ENCODE measurements around the gene EHD4. TPM values are rescaled to one million over a fixed set of nuclear protein-coding genes. Genes with fewer than 3 reads are reported as not detected.

Gene EHD4
- total RNA-seq, 4 donors from 2014 or later, result 10.0 to 25.4 (median 20.3) TPM

- TF ChIP-seq POLR2A (IDR thresholded peaks at IDR 0.05), result no peak
- TF ChIP-seq POLR2AphosphoS5 (IDR thresholded peaks at IDR 0.05), result no peak
- no peak for TF ChIP-seq EP300 (IDR thresholded peaks at IDR 0.05)
- no peak for TF ChIP-seq CTCF (IDR thresholded peaks at IDR 0.05)
- no peak overlapping the region for H3K4me3 ChIP-seq
- H3K4me1 ChIP-seq, result peaks cover 0 to 74% (median 28%) of the 10 kb centered on the region in 3 donors
- peak overlapping the region in 3 of 4 donors; percentile 43 to 55 (median 50) for H3K27ac ChIP-seq
- no peaks in the 10 kb centered on the region for H3K9me3 ChIP-seq
- H3K27me3 ChIP-seq, result no peaks in the 10 kb centered on the region
- no peak for ATAC-seq
- H3K36me3 ChIP-seq, result peaks cover 0 to 9% of the 10 kb centered on the region in 2 donors
- WGBS, 2 donors (ENCODE audit: low coverage in 1 of 2), result 61 to 77% methylated on average over 4 to 9 of the region's 10 CpGs
These were observed 45.9 kb downstream of the EHD4 start for GRCh38 chr15:41926185-41927056.

- 78 to 86% methylated on average over 3 to 6 of the region's 7 CpGs for WGBS, 2 donors (ENCODE audit: low coverage in 1 of 2)
- TF ChIP-seq EP300 (IDR thresholded peaks at IDR 0.05) (no peak), POLR2A (IDR thresholded peaks at IDR 0.05) (no peak), POLR2AphosphoS5 (IDR thresholded peaks at IDR 0.05) (no peak), CTCF (IDR thresholded peaks at IDR 0.05) (no peak)
- Histone ChIP-seq H3K4me3 (no peak overlapping the region), H3K27me3 (no peaks in the 10 kb centered on the region), H3K27ac (no peak overlapping the region), H3K4me1 (peaks cover 0 to 74% (median 21%) of the 10 kb centered on the region in 3 donors), H3K36me3 (peaks cover 0 to 9% of the 10 kb centered on the region in 2 donors), H3K9me3 (no peaks in the 10 kb centered on the region)
- ATAC-seq, result no peak
These were observed 47.2 kb downstream of the EHD4 start for GRCh38 chr15:41925086-41925608.

GRCh38 chr15:41923401-41923997 is 48.9 kb downstream of the EHD4 start:
- TF ChIP-seq CTCF (IDR thresholded peaks at IDR 0.05) (no peak), POLR2A (IDR thresholded peaks at IDR 0.05) (no peak), POLR2AphosphoS5 (IDR thresholded peaks at IDR 0.05) (no peak), EP300 (IDR thresholded peaks at IDR 0.05) (no peak)
- ATAC-seq, result no peak
- 86 to 100% methylated on average over 1 of the region's 3 CpGs for WGBS, 2 donors (ENCODE audit: low coverage in 1 of 2)

GRCh38 chr15:41922353-41922752 is 50.0 kb downstream of the EHD4 start:
- Histone ChIP-seq H3K4me3 (no peak overlapping the region), H3K27ac (no peak overlapping the region), H3K27me3 (no peaks in the 10 kb centered on the region), H3K9me3 (no peaks in the 10 kb centered on the region), H3K4me1 (peaks cover 0 to 75% (median 19%) of the 10 kb centered on the region in 3 donors), H3K36me3 (peaks cover 0 to 20% of the 10 kb centered on the region in 2 donors)
- TF ChIP-seq EP300 (IDR thresholded peaks at IDR 0.05) (no peak), CTCF (IDR thresholded peaks at IDR 0.05) (no peak), POLR2A (IDR thresholded peaks at IDR 0.05) (no peak), POLR2AphosphoS5 (IDR thresholded peaks at IDR 0.05) (no peak)
- WGBS, 2 donors (ENCODE audit: low coverage in 1 of 2), result 78 to 93% methylated on average over 8 to 9 of the region's 9 CpGs
- no peak for ATAC-seq

More at GRCh38 chr15:41923401-41923997, 48.9 kb downstream of the EHD4 start:
- H3K36me3 ChIP-seq, result peaks cover 0 to 18% of the 10 kb centered on the region in 2 donors
- H3K9me3 ChIP-seq, result no peaks in the 10 kb centered on the region
- H3K27ac ChIP-seq, result no peak overlapping the region
- H3K4me3 ChIP-seq, result no peak overlapping the region
- H3K4me1 ChIP-seq, result peaks cover 0 to 74% (median 16%) of the 10 kb centered on the region in 3 donors
- H3K27me3 ChIP-seq, result no peaks in the 10 kb centered on the region

Measured in gastroesophageal sphincter (tissue), 4 donors.